HG03439 (cell line): Measurements from ENCODE around the gene ZDHHC20.
"Not testable (repeated sequence)": the region's sequence is repeated elsewhere in the genome, so short reads cannot be mapped to it uniquely, and the experiment has no call there.

Experiments used
- ATAC-seq: cut with Tn5 transposase; IDR thresholded peaks from one replicate; pipeline ENCODE4 v1.9.1; 2021; ENCODE audit warnings: mild to moderate bottlenecking, moderate library complexity; ENCODE audit not compliant: unreplicated experiment

Gene ZDHHC20

GRCh38 chr13:21435687-21436151 is 23.4 kb downstream of the ZDHHC20 start:
- ATAC-seq: peak; percentile 91

- no peak for ATAC-seq
Measured at GRCh38 chr13:21435231-21435630, 23.9 kb downstream of the ZDHHC20 start.

- no peak for ATAC-seq
Measured at GRCh38 chr13:21434588-21434987, 24.5 kb downstream of the ZDHHC20 start.

GRCh38 chr13:21429211-21429610 is 29.9 kb downstream of the ZDHHC20 start:
- no peak for ATAC-seq

- ATAC-seq: no peak
Measured at GRCh38 chr13:21427741-21428140, 31.4 kb downstream of the ZDHHC20 start.

- no peak for ATAC-seq
Measured at GRCh38 chr13:21426238-21426637, 32.9 kb downstream of the ZDHHC20 start.

GRCh38 chr13:21420706-21421105 is 38.4 kb downstream of the ZDHHC20 start:
- ATAC-seq: no peak

GRCh38 chr13:21413013-21413412 is 46.1 kb downstream of the ZDHHC20 start:
- ATAC-seq: no peak

GRCh38 chr13:21410453-21410852 is 48.6 kb downstream of the ZDHHC20 start:
- not testable (repeated sequence) for ATAC-seq

GRCh38 chr13:21405309-21405708 is 53.8 kb downstream of the ZDHHC20 start:
- no peak for ATAC-seq

GRCh38 chr13:21402586-21403307 is 56.4 kb downstream of the ZDHHC20 start:
- no peak for ATAC-seq

GRCh38 chr13:21399741-21400140 is 59.4 kb downstream of the ZDHHC20 start:
- ATAC-seq: no peak

- ATAC-seq: no peak
Measured at GRCh38 chr13:21395953-21396352, 63.1 kb downstream of the ZDHHC20 start.

- ATAC-seq: no peak
Measured at GRCh38 chr13:21389124-21389523, 70.0 kb downstream of the ZDHHC20 start.

- ATAC-seq: no peak
Measured at GRCh38 chr13:21385710-21386109, 73.4 kb downstream of the ZDHHC20 start.

GRCh38 chr13:21383090-21383489 is 76.0 kb downstream of the ZDHHC20 start:
- ATAC-seq: no peak

GRCh38 chr13:21376998-21377985 is 81.8 kb downstream of the ZDHHC20 start:
- ATAC-seq: not testable (repeated sequence)

GRCh38 chr13:21372530-21372929 is 86.6 kb downstream of the ZDHHC20 start:
- no peak for ATAC-seq

- no peak for ATAC-seq
Measured at GRCh38 chr13:21371011-21371410, 88.1 kb downstream of the ZDHHC20 start.

GRCh38 chr13:21365574-21365973 is 93.5 kb downstream of the ZDHHC20 start:
- no peak for ATAC-seq

- no peak for ATAC-seq
Measured at GRCh38 chr13:21364916-21365315, 94.2 kb downstream of the ZDHHC20 start.

GRCh38 chr13:21364357-21364756 is 94.7 kb downstream of the ZDHHC20 start:
- ATAC-seq: no peak
